Sciatic nerve (tissue), 2 donors: Measurements from ENCODE around the gene RNF5. TPM values are rescaled to one million over a fixed set of nuclear protein-coding genes. Genes with fewer than 3 reads are reported as not detected.
A peak's percentile ranks its signal among the peaks of the same experiment; 100 is the strongest.
"Not testable (repeated sequence)": the region's sequence is repeated elsewhere in the genome, so short reads cannot be mapped to it uniquely, and the experiment has no call there.

Experiments used
- ATAC-seq: fragments of 200-7000 bp; cut with Tn5 transposase; one replicate; pipeline ENCODE4 v1.9.1; 2020; ENCODE audit warnings: mild to moderate bottlenecking, moderate library complexity
- DNase-seq: peaks from one replicate; pipeline ENCODE4 v3.0.0-alpha.2; 2020; ENCODE audit warnings: low spot score
- intact Hi-C: fragments of 100-400 bp; cut with DNase I; formaldehyde crosslinking; loops from one replicate; pipeline ENCODE4 v1.14.2; 2022
- total RNA-seq: library from RNA; stranded (reverse); fragmentation: NEBNext Ultra II Directional; extraction: Animal tissue kit (Norgen Biotek cat#: 25700); gene quantifications from one replicate; pipeline ENCODE4 v1.2.1, GENCODE V29; 2021
- donor health status: DM: no; HTN: no; CAD: no.
- donor health status: DM: no; HTN: no; CAD: no.

Gene RNF5
- total RNA-seq, 1 donor from 2014 or later: 63.8 TPM

GRCh38 chr6:32186151-32186840 lies 8.1 kb downstream of the RNF5 start:
- intact Hi-C loops, ATAC-seq, DNase-seq: not testable (repeated sequence)

GRCh38 chr6:32187009-32187709 lies 9.0 kb downstream of the RNF5 start:
- no peak for DNase-seq
- intact Hi-C loops: no loop called here
- ATAC-seq: no peak

GRCh38 chr6:32187725-32188380 lies 9.6 kb downstream of the RNF5 start:
- DNase-seq: peak; percentile 59
- ATAC-seq, intact Hi-C loops: not testable (repeated sequence)

- intact Hi-C loops: no loop called here
- ATAC-seq (no peak), DNase-seq (no peak)
Measured at GRCh38 chr6:32188381-32189068, 10.3 kb downstream of the RNF5 start.

- intact Hi-C loops: no loop called here
- ATAC-seq: no peak
Measured at GRCh38 chr6:32189069-32189741, 11.0 kb downstream of the RNF5 start.

GRCh38 chr6:32189742-32190053 lies 11.5 kb downstream of the RNF5 start:
- DNase-seq (no peak), ATAC-seq (peak; percentile 1)
- intact Hi-C loops: no loop called here

More at GRCh38 chr6:32189069-32189741, 11.0 kb downstream of the RNF5 start:
- no peak for DNase-seq

GRCh38 chr6:32190054-32190851 lies 12.0 kb downstream of the RNF5 start, which contains the start of gene PBX2:
TSS of gene PBX2 (minus strand) at chr6:32190202. CDS start at chr6:32189915, 287 bp downstream.
- DNase-seq (peak; percentile 96), ATAC-seq (peak; percentile 84)
- intact Hi-C loops: no loop called here

GRCh38 chr6:32190911-32191677 lies 12.9 kb downstream of the RNF5 start:
- no peak for ATAC-seq
- intact Hi-C loops: no loop called here
- DNase-seq: no peak

GRCh38 chr6:32191696-32192607 lies 13.7 kb downstream of the RNF5 start:
- no peak for DNase-seq
- intact Hi-C loops: no loop called here

GRCh38 chr6:32192608-32193039 lies 14.4 kb downstream of the RNF5 start, which contains the start of gene GPSM3:
TSS of gene GPSM3 (minus strand) at chr6:32192643. CDS start at chr6:32192513, 130 bp downstream.
- DNase-seq (peak; percentile 80), ATAC-seq (no peak)
- intact Hi-C loops: no loop called here

More at GRCh38 chr6:32191696-32192607, 13.7 kb downstream of the RNF5 start:
- no peak for ATAC-seq

- ATAC-seq, intact Hi-C loops, DNase-seq: not testable (repeated sequence)
Measured at GRCh38 chr6:32193096-32193495, 14.9 kb downstream of the RNF5 start.

- intact Hi-C loops: no loop called here
- DNase-seq: no peak
- no peak for ATAC-seq
Measured at GRCh38 chr6:32194388-32194787, 16.2 kb downstream of the RNF5 start.

- ATAC-seq: no peak
- intact Hi-C loops: no loop called here
Measured at GRCh38 chr6:32194825-32195651, 16.8 kb downstream of the RNF5 start.

GRCh38 chr6:32195652-32195901 lies 17.4 kb downstream of the RNF5 start:
- intact Hi-C loops: no loop called here
- DNase-seq: peak; percentile 100
- peak; percentile 88 for ATAC-seq

More at GRCh38 chr6:32194825-32195651, 16.8 kb downstream of the RNF5 start:
- no peak for DNase-seq

GRCh38 chr6:32195902-32196681 lies 17.9 kb downstream of the RNF5 start:
- intact Hi-C loops: no loop called here
- ATAC-seq (peak; percentile 91), DNase-seq (peak; percentile 99)
